ENCODE measurements around the gene SRSF9. TPM values are rescaled to one million over a fixed set of nuclear protein-coding genes. Genes with fewer than 3 reads are reported as not detected.
A peak's percentile ranks its signal among the peaks of the same experiment; 100 is the strongest.

Gene SRSF9
- total RNA-seq, 1 experiment from 2014 or later = 297 TPM

DNA sequence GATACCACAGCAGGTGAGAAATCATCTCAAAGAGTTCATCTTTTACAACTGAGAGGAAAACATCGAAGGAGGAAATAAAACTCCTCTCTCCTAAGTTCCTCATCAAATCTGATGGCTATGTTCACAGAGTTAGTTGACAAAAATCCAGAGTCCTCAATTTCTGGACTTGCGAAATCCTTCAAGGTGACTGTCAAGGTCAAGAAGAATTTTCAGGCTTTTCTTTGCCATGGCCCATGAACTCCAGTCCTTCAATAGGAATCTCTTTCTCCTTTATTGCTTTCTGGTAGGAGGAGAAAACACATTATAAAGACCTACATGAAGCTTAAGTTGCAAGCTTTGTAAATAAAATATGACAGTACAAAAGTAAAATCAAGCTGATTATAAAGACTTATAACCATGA is 24.9 kb downstream of the SRSF9 start (continued):
- no peak for TF ChIP-seq CTCF (IDR thresholded peaks at IDR 0.05 in 2 of 3, conservative IDR thresholded peaks at IDR 0.05 in 1 of 3; ENCODE audit: borderline replicate concordance in 1 of 3, insufficient read depth in 1 of 3, low read depth in 2 of 3, low read length in 2 of 3)
- no peak for TF ChIP-seq POLR2A (IDR thresholded peaks at IDR 0.05; ENCODE audit: borderline replicate concordance, extremely low read depth, insufficient read depth, insufficient read length)
- no peak for TF ChIP-seq RAD21 (IDR thresholded peaks at IDR 0.05; ENCODE audit: low read depth)
- no peak for TF ChIP-seq SP1 (IDR thresholded peaks at IDR 0.05; ENCODE audit: low read depth)

DNA sequence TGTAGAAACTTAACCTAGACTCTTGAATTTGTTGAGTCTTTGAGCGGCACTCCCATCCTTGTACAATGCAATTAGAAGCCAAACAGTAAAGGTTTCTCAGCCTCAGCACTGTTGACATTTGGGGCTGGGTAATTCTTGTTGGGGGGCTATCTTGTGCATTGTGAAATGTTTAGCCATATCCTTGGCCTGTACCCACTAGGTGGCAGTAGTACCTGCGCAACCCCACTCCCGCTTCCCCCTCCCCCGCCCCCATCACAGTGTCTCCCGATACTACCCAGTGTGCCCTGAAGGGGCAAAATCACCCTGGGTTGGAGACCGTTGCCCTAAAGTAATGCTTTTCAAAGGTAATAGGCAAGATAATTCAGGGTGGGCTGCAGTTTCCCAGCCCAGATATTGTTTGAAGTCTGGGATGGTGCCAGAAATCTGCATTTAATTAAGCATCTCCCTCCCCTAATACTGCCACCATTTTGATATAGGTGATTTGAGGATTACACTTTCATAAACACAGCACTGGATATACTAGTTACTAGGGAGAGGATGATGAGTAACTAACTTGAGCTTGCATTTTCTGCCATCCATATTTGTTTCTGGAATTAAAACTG is 29.8 kb downstream of the SRSF9 start:
- no TSS peak for BruUV-seq (replicated peaks)
- intact Hi-C loops (cut with micrococcal nuclease) = loop anchor here (1.0 to 10.0 kb wide), 4 partner anchors 83 to 205 kb away; partner anchors contain the start of gene CABP1
- Histone ChIP-seq H3K4me1 (ENCODE audit: control insufficient read depth in 1 of 2, insufficient read depth in 2 of 2, low read length in 2 of 2) (peaks cover 9 to 22% of the 10 kb centered on the region in 2 experiments), H3K9ac (ENCODE audit: low read length) (no peak overlapping the region), H3K27ac (ENCODE audit: low read depth, low read length) (peak overlapping the region; percentile 1; the same call in 1 of the 2 replicates), H3K36me3 (ENCODE audit: control insufficient read depth in 1 of 2, insufficient read depth in 2 of 2, low read length in 2 of 2) (peaks cover 21 to 35% of the 10 kb centered on the region in 2 experiments), H3K9me3 (ENCODE audit: control insufficient read depth in 1 of 2, insufficient read depth in 1 of 2, low read depth in 1 of 2, low read length in 2 of 2) (no peaks in the 10 kb centered on the region), H3K27me3 (ENCODE audit: insufficient read depth, low read length) (no peaks in the 10 kb centered on the region), H3K79me2 (ENCODE audit: insufficient read depth, low read length) (peaks cover 58% of the 10 kb centered on the region), H3K4me3 (replicated peaks in 1 of 2; ENCODE audit: low read depth in 1 of 2, low read length in 2 of 2) (peak overlapping the region; percentile 5 to 24; a peak in 3 of 4 replicates), H3K9me2 (ENCODE audit: insufficient read depth) (no peaks in the 10 kb centered on the region), H4K20me1 (ENCODE audit: insufficient read depth) (peaks cover 8% of the 10 kb centered on the region; the same call in 1 of the 2 replicates), H2AFZ (ENCODE audit: low read depth, low read length, poor library complexity, severe bottlenecking) (no peak overlapping the region), H3K4me2 (ENCODE audit: low read length) (peak overlapping the region; percentile 83)
- ChIA-PET RAD21 (ENCODE audit: low non-redundant PET in 1 of 2, low total read pairs in 2 of 2, uncharacterized antibody in 2 of 2, unreplicated experiment in 2 of 2) (no interaction called here), CTCF (no interaction called here), POLR2A (no interaction called here)
- ATAC-seq (peak; percentile 67), DNase-seq (ENCODE audit: low read depth, low spot score) (peak; percentile 59)
- TF ChIP-seq SP1 (IDR thresholded peaks at IDR 0.05; ENCODE audit: low read depth) (no peak), CTCF (IDR thresholded peaks at IDR 0.05 in 2 of 3, conservative IDR thresholded peaks at IDR 0.05 in 1 of 3; ENCODE audit: borderline replicate concordance in 1 of 3, insufficient read depth in 1 of 3, low read depth in 2 of 3, low read length in 2 of 3) (peak; percentile 64 to 90 (median 78)), ATF3 (IDR thresholded peaks at IDR 0.05) (no peak), RAD21 (IDR thresholded peaks at IDR 0.05; ENCODE audit: low read depth) (peak; percentile 71), SRF (IDR thresholded peaks at IDR 0.05; ENCODE audit: low read depth) (no peak), EGR1 (IDR thresholded peaks at IDR 0.05; ENCODE audit: low read depth) (0 out of 2 replicates have a peak, but pooled peaks have one; percentile 12), SIN3A (IDR thresholded peaks at IDR 0.05; ENCODE audit: low read depth) (no peak), JUND (IDR thresholded peaks at IDR 0.05) (no peak)
- TF ChIP-seq, protein P1, sequence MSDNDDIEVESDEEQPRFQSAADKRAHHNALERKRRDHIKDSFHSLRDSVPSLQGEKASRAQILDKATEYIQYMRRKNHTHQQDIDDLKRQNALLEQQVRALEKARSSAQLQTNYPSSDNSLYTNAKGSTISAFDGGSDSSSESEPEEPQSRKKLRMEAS (IDR thresholded peaks at IDR 0.05) = no peak
